HepG2 (cell line): ENCODE results near the gene RPL36AL. TPM values are rescaled to one million over a fixed set of nuclear protein-coding genes. Genes with fewer than 3 reads are reported as not detected.

Experiments used
- AGO2 ChIP-seq: fragments of 200-400 bp; formaldehyde crosslinking; optimal IDR thresholded peaks from 2 replicates; pipeline ENCODE3; 2017; ENCODE audit warnings: mild to moderate bottlenecking, low read depth, low read length, moderate library complexity
- FOXA1 ChIP-seq, 2 experiments: fragments of 450-650 bp in 1 of 2; sonication (generic) in 1 of 2; formaldehyde crosslinking in 1 of 2; IDR thresholded peaks; 2 replicates each; pipeline versions ENCODE4 v1.4.0 to v1.6.1; 2016 to 2020; ENCODE audit warnings: missing genetic modification reagents in 1 of 2
- FOXK1 ChIP-seq: sonication (generic); formaldehyde crosslinking; IDR thresholded peaks from 2 replicates; pipeline ENCODE4 v1.4.0; 2020; ENCODE audit warnings: low read depth, missing genetic modification reagents, borderline replicate concordance
- MIER3 ChIP-seq: IDR thresholded peaks from 2 replicates; pipeline ENCODE4 v1.6.1; 2016; ENCODE audit warnings: missing compliant biosample characterization, borderline replicate concordance
- MIXL1 ChIP-seq: IDR thresholded peaks from 2 replicates; pipeline ENCODE4 v1.6.1; 2016
- MXD4 ChIP-seq: IDR thresholded peaks from 2 replicates; pipeline ENCODE4 v1.6.1; 2016; ENCODE audit warnings: mild to moderate bottlenecking, missing biosample characterization, missing genetic modification reagents
- NR3C1 ChIP-seq: sonication (generic); formaldehyde crosslinking; IDR thresholded peaks from 2 replicates; pipeline ENCODE4 v1.4.0; 2020; ENCODE audit warnings: missing genetic modification reagents
- RBM22 ChIP-seq: fragments of 200-400 bp; formaldehyde crosslinking; optimal IDR thresholded peaks from 2 replicates; pipeline ENCODE3; 2017; ENCODE audit warnings: mild to moderate bottlenecking, low read length, moderate library complexity
- THRA ChIP-seq: sonication (generic); formaldehyde crosslinking; IDR thresholded peaks from 2 replicates; pipeline ENCODE4 v1.4.0; 2020; ENCODE audit warnings: missing genetic modification reagents, borderline replicate concordance
- TP53 ChIP-seq: sonication (generic); formaldehyde crosslinking; conservative IDR thresholded peaks from 2 replicates; pipeline ENCODE4 v1.4.0; 2020; ENCODE audit warnings: missing genetic modification reagents
- YEATS4 ChIP-seq: sonication (generic); formaldehyde crosslinking; IDR thresholded peaks from 2 replicates; pipeline ENCODE4 v1.4.0; 2020; ENCODE audit warnings: missing genetic modification reagents, borderline replicate concordance
- ZHX1 ChIP-seq: sonication (generic); formaldehyde crosslinking; IDR thresholded peaks from 2 replicates; pipeline ENCODE4 v1.8.1; 2022; ENCODE audit warnings: low read depth, mild to moderate bottlenecking, missing genetic modification reagents
- ZNF101 ChIP-seq: sonication (generic); formaldehyde crosslinking; IDR thresholded peaks from 2 replicates; pipeline ENCODE4 v1.4.0; 2020; ENCODE audit warnings: mild to moderate bottlenecking, low read depth, missing genetic modification reagents, borderline replicate concordance
- ZNF224 ChIP-seq: sonication (generic); formaldehyde crosslinking; IDR thresholded peaks from 2 replicates; pipeline ENCODE4 v1.5.0; 2020; ENCODE audit warnings: mild to moderate bottlenecking, missing genetic modification reagents
- ZNF281 ChIP-seq: sonication (generic); formaldehyde crosslinking; IDR thresholded peaks from 2 replicates; pipeline ENCODE4 v1.4.0; 2020; ENCODE audit warnings: missing genetic modification reagents, borderline replicate concordance
- ZNF292 ChIP-seq: sonication (generic); formaldehyde crosslinking; IDR thresholded peaks from 2 replicates; pipeline ENCODE4 v1.8.1; 2022; ENCODE audit warnings: mild to moderate bottlenecking, low read depth, missing genetic modification reagents, borderline replicate concordance
- ZNF562 ChIP-seq: sonication (generic); formaldehyde crosslinking; IDR thresholded peaks from 2 replicates; pipeline ENCODE4 v1.8.0; 2022; ENCODE audit warnings: missing genetic modification reagents, borderline replicate concordance
- ZNF720 ChIP-seq: sonication (generic); formaldehyde crosslinking; IDR thresholded peaks from 2 replicates; pipeline ENCODE4 v1.4.0; 2020; ENCODE audit warnings: missing genetic modification reagents
- ZNF792 ChIP-seq: IDR thresholded peaks from 2 replicates; pipeline ENCODE4 v1.6.1; 2016
- ZSCAN25 ChIP-seq: sonication (generic); formaldehyde crosslinking; IDR thresholded peaks from 2 replicates; pipeline ENCODE4 v1.8.0; 2022; ENCODE audit warnings: mild to moderate bottlenecking, missing genetic modification reagents
- polyA plus RNA-seq, 8 experiments: library from polyadenylated mRNA; depleted of rRNA in 3 of 8; stranded (reverse) in 7 of 8; unstranded in 1 of 8; fragments of >200 nt; fragmentation: Illumina TruSeq in 4 of 8; extraction: Trizol in 4 of 8; gene quantifications; 2 replicates each; pipeline versions ENCODE4 v1.2.1 to v1.2.3, GENCODE V29; 2011 to 2016; ENCODE audit warnings: low read depth in 4 of 8, missing spikeins in 1 of 8, mixed read lengths in 1 of 8; ENCODE audit not compliant: insufficient read depth in 1 of 8
- total RNA-seq, 5 experiments: library from RNA; depleted of rRNA; stranded (reverse); fragments of >200 nt; fragmentation: Illumina TruSeq; extraction: Trizol; gene quantifications; 2 replicates each; pipeline ENCODE4 v1.2.3, GENCODE V29; 2016; ENCODE audit warnings: low read depth in 1 of 5

Gene RPL36AL
- total and polyA plus RNA-seq, 2 of the 13 experiments (the other 11 are each of a cell fraction or from before 2014, with no cell fraction given), result 90.0 to 294 TPM

GRCh38 chr14:49633640-49634546 lies 13.5 kb upstream of the RPL36AL start (continued):
- TF ChIP-seq FOXA1 (IDR thresholded peaks at IDR 0.05) (no peak), FOXA1 (CRISPR knock-in tag; IDR thresholded peaks at IDR 0.05) (peak; percentile 23; the same call in 1 of the 2 replicates), RBM22 (no peak), ZNF224 (CRISPR knock-in tag) (no peak), ZNF562 (CRISPR knock-in tag) (peak; percentile 65; the same call in 1 of the 2 replicates), ZNF720 (no peak), YEATS4 (CRISPR knock-in tag) (peak; percentile 61), THRA (peak; percentile 56; the same call in 1 of the 2 replicates), ZNF292 (CRISPR knock-in tag) (peak; percentile 50; the same call in 1 of the 2 replicates), NR3C1 (CRISPR knock-in tag) (no peak), MIXL1 (CRISPR knock-in tag) (no peak), FOXK1 (CRISPR knock-in tag) (no peak; the same call in 1 of the 2 replicates), MIER3 (CRISPR knock-in tag) (peak; percentile 54; the same call in 1 of the 2 replicates), ZNF101 (CRISPR knock-in tag) (peak; percentile 62; the same call in 1 of the 2 replicates), ZHX1 (peak; percentile 86; the same call in 1 of the 2 replicates), AGO2 (peak; percentile 84), ZNF792 (CRISPR knock-in tag) (peak; percentile 49; the same call in 1 of the 2 replicates), MXD4 (CRISPR knock-in tag) (peak; percentile 30; the same call in 1 of the 2 replicates), ZNF281 (CRISPR knock-in tag) (peak; percentile 56), ZSCAN25 (CRISPR knock-in tag) (peak; percentile 22; the same call in 1 of the 2 replicates), TP53 (CRISPR knock-in tag) (peak; percentile 68; the same call in 1 of the 2 replicates)
